K562 treated with DMSO at 1 percent for 48 hours (cell line): ENCODE results near the gene FMO4. TPM values are rescaled to one million over a fixed set of nuclear protein-coding genes. Genes with fewer than 3 reads are reported as not detected.

Experiments
- total RNA-seq: library from RNA; unstranded; fragments of 300-600 nt; gene quantifications from 2 replicates; pipeline ENCODE4 v1.2.3, GENCODE V29; 2022; ENCODE audit warnings: low replicate concordance; ENCODE audit errors: extremely low read depth

The FMO4 gene, protein sequence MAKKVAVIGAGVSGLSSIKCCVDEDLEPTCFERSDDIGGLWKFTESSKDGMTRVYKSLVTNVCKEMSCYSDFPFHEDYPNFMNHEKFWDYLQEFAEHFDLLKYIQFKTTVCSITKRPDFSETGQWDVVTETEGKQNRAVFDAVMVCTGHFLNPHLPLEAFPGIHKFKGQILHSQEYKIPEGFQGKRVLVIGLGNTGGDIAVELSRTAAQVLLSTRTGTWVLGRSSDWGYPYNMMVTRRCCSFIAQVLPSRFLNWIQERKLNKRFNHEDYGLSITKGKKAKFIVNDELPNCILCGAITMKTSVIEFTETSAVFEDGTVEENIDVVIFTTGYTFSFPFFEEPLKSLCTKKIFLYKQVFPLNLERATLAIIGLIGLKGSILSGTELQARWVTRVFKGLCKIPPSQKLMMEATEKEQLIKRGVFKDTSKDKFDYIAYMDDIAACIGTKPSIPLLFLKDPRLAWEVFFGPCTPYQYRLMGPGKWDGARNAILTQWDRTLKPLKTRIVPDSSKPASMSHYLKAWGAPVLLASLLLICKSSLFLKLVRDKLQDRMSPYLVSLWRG
- total RNA-seq: not detected in 2 replicates

GRCh38 chr1:171313835-171314320 lies at the start of gene FMO4:
FMO4 (plus strand) TSS chr1:171314183; CDS start chr1:171319826, 5,643 bp downstream.

Other genes starting within 250 kb of the FMO4 start
- gene FMO3, start 223.3 kb upstream of the FMO4 start, total RNA-seq: not detected in 2 replicates
- gene FMO2, start 128.9 kb upstream of the FMO4 start, total RNA-seq: not detected in 2 replicates
- gene FMO1, start 65.7 kb upstream of the FMO4 start, total RNA-seq: not detected in 2 replicates
- 908 TPM in 1 of 2 replicates, not detected in the other for gene PRRC2C, start 171.3 kb downstream of the FMO4 start, total RNA-seq